ENCODE results near the gene TMEM161A. TPM values are rescaled to one million over a fixed set of nuclear protein-coding genes. Genes with fewer than 3 reads are reported as not detected.
"Not testable (repeated sequence)": the region's sequence is repeated elsewhere in the genome, so short reads cannot be mapped to it uniquely, and the experiment has no call there.

TMEM161A gene
- total and polyA plus RNA-seq, 8 donors: 10.5 to 35.6 (median 12.2) TPM

DNA sequence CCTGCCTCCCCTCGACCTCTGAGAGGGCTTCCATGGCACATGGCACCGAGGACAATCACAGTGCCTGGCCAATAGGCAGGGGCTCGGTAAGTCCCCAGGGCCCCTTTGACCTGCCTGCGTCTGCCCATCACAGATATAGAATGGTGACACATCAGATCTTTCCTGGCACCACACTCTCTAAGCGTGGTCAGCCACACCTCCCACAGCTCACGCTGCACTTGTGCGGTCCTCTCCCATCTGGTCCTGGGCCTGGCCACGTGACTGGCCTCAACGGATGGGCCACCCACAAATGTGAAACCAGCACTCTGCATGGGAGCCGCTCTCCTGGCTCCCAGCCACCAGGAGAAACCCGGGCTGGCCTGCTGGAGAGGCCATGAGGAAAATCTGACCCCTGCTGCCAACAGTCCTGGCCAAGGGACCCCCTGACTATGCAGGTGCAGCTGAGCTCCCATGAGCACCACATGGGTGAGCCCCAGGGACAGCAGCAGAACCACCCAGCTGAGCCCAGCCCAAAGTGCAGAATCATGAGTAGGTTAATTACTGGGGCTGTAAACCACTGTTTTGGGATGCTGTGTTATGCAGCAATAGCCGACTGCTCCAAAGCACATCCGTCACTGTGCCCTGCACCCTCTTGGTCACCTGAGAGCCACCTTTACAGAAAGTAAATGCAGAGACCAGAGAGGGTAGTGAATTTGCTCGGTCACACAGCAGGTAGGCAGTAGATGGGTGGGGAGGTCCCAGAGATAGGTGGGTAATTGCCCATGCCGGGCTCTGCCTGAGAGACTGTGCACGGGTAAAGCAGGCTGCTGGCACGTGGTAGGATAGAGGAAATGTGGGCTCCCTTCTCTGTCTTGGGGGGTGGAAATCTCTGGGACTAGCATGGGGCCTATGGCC is 41.5 kb upstream of the TMEM161A start:
- WGBS, 2 donors: 91 to 95% methylated on average over 17 of the region's 17 CpGs

DNA sequence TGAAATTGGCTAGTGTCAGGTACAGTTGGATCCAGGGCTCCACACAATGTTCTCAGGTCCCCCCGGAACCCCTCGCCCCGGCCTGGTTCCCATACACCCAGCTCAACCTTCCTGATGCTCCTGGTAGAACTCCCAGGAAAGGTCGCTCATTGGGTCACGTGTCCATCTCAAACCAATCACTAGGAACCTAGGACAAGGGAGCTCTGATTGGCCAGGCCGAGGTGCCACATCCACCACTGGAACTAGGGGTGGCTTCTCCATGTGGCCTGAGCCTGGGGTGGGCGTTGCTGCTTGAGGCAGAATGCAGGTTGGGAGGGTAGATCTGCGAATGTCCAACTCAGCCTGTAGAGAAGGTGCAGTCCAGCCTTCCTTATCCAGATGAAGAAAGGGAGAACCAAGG is 38.7 kb upstream of the TMEM161A start:
- TF ChIP-seq CTCF (IDR thresholded peaks at IDR 0.05): no peak
- intact Hi-C loops (cut with DNase I): no loop called here
- Histone ChIP-seq H3K4me1 (no peaks in the 10 kb centered on the region), H3K27ac (no peak overlapping the region), H3K9me3 (no peaks in the 10 kb centered on the region), H3K27me3 (no peaks in the 10 kb centered on the region), H3K4me3 (no peak overlapping the region), H3K36me3 (peaks cover 0 to 7% (median 0%) of the 10 kb centered on the region in 3 donors)
- ATAC-seq (no peak), FAIRE-seq (no peak), DNase-seq (no peak)
- WGBS, 2 donors: 85 to 92% methylated on average over 8 of the region's 8 CpGs

More for the DNA sequence above, 41.5 kb upstream of the TMEM161A start:
- FAIRE-seq (no peak), ATAC-seq (no peak), DNase-seq (no peak)
- Histone ChIP-seq H3K27ac (no peak overlapping the region), H3K27me3 (no peaks in the 10 kb centered on the region), H3K9me3 (no peaks in the 10 kb centered on the region), H3K4me1 (no peaks in the 10 kb centered on the region), H3K36me3 (peaks cover 0 to 7% (median 0%) of the 10 kb centered on the region in 3 donors), H3K4me3 (no peak overlapping the region)
- intact Hi-C loops (cut with DNase I): no loop called here
- TF ChIP-seq CTCF (IDR thresholded peaks at IDR 0.05): no peak

GRCh38 chr19:19173243-19173642 is 35.0 kb upstream of the TMEM161A start:
- intact Hi-C loops (cut with DNase I); FAIRE-seq; H3K4me3 ChIP-seq; H3K9me3 ChIP-seq; H3K27me3 ChIP-seq; ATAC-seq; H3K36me3 ChIP-seq; H3K27ac ChIP-seq; DNase-seq; H3K4me1 ChIP-seq: not testable (repeated sequence)
- 84 to 94% methylated on average over 5 of the region's 5 CpGs for WGBS, 2 donors

DNA sequence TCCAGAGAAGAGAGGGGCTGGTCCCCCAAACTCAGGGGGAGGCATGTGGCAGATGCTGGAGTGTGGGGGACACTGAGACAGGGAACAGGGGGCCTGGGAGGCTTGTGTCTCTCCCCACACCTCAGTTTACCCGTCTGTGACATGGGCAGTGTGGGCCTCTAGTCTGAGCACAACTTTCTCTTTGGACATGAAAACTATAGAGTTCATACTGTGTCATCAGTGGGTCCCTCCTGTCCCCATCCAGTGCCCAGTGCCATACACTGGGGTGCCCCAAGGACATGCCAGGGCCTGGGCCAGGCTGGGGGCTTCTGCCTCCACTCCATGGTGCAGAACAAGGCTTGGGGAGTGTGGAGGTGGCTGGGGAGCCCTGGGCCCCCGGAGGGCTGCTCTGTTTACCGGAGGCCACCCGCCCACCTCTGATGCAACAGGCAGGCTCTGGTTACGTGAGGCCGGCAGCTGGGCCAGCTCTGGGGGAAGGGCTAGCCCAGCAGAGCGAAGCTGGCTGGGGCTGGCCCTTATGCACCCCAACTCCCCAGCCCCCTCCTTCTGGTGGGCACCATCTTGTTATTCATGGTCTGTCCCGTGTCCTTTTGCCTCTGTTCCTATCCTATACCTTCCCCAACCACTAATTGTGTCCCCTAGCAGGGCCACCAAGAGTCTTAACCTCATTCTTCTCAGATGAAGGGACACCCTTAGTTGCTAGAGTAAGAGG is 33.7 kb upstream of the TMEM161A start:
- Histone ChIP-seq H3K4me1 (no peaks in the 10 kb centered on the region), H3K27me3 (no peaks in the 10 kb centered on the region), H3K36me3 (peaks cover 0 to 4% (median 0%) of the 10 kb centered on the region in 3 donors), H3K9me3 (no peaks in the 10 kb centered on the region), H3K4me3 (no peak overlapping the region), H3K27ac (no peak overlapping the region)
- TF ChIP-seq CTCF (IDR thresholded peaks at IDR 0.05): no peak
- intact Hi-C loops (cut with DNase I): no loop called here
- no peak for ATAC-seq
- WGBS, 2 donors: 49 to 69% methylated on average over 8 of the region's 8 CpGs
- no peak for DNase-seq
- FAIRE-seq: no peak

- WGBS, 2 donors: 84 to 88% methylated on average over 6 of the region's 6 CpGs
- Histone ChIP-seq H3K4me1 (no peaks in the 10 kb centered on the region), H3K9me3 (no peaks in the 10 kb centered on the region), H3K27me3 (no peaks in the 10 kb centered on the region), H3K36me3 (no peaks in the 10 kb centered on the region), H3K27ac (no peak overlapping the region), H3K4me3 (no peak overlapping the region)
- ATAC-seq (no peak), DNase-seq (no peak), FAIRE-seq (no peak)
- intact Hi-C loops (cut with DNase I): no loop called here
- no peak for TF ChIP-seq CTCF (IDR thresholded peaks at IDR 0.05)
These were observed 32.8 kb upstream of the TMEM161A start for GRCh38 chr19:19170873-19171672.
